ENCODE results near the gene SPIRE1.
"Not testable (repeated sequence)": the region's sequence is repeated elsewhere in the genome, so short reads cannot be mapped to it uniquely, and the experiment has no call there.

The SPIRE1 gene

GRCh38 chr18:12485479-12486105, 172.3 kb downstream of the SPIRE1 start:
- no peak overlapping the region for H3K9ac ChIP-seq (ENCODE audit: low read length in 2 of 2)
- H3K4me1 ChIP-seq (ENCODE audit: control insufficient read depth, insufficient read depth, low read length): no peaks in the 10 kb centered on the region
- H3K27me3 ChIP-seq (ENCODE audit: control insufficient read depth in 1 of 2, insufficient read depth in 2 of 2, low read length in 2 of 2): no peaks in the 10 kb centered on the region
- no peak overlapping the region for H3K4me3 ChIP-seq (ENCODE audit: low read length in 2 of 2)
- H3K27ac ChIP-seq (ENCODE audit: low read length): no peak overlapping the region
- H3K9me3 ChIP-seq (ENCODE audit: control insufficient read depth in 2 of 2, low read length in 2 of 2): no peaks in the 10 kb centered on the region
- H3K36me3 ChIP-seq (ENCODE audit: control insufficient read depth in 2 of 2, insufficient read depth in 2 of 2, low read length in 2 of 2): peaks cover 2 to 4% of the 10 kb centered on the region in 2 donors

- H3K9me3 ChIP-seq (ENCODE audit: control insufficient read depth in 2 of 2, low read length in 2 of 2); H3K9ac ChIP-seq (ENCODE audit: low read length in 2 of 2); H3K27ac ChIP-seq (ENCODE audit: low read length); H3K27me3 ChIP-seq (ENCODE audit: control insufficient read depth in 1 of 2, insufficient read depth in 2 of 2, low read length in 2 of 2); H3K4me3 ChIP-seq (ENCODE audit: low read length in 2 of 2); H3K4me1 ChIP-seq (ENCODE audit: control insufficient read depth, insufficient read depth, low read length): not testable (repeated sequence)
- H3K36me3 ChIP-seq (ENCODE audit: control insufficient read depth in 2 of 2, insufficient read depth in 2 of 2, low read length in 2 of 2): peaks cover 15 to 17% of the 10 kb centered on the region in 2 donors
These were observed 176.0 kb downstream of the SPIRE1 start for GRCh38 chr18:12481915-12482314.

GRCh38 chr18:12479982-12480381, 177.9 kb downstream of the SPIRE1 start:
- no peak overlapping the region for H3K27ac ChIP-seq (ENCODE audit: low read length)
- no peak overlapping the region for H3K9ac ChIP-seq (ENCODE audit: low read length in 2 of 2)
- peaks cover 2% of the 10 kb centered on the region for H3K4me1 ChIP-seq (ENCODE audit: control insufficient read depth, insufficient read depth, low read length)
- no peaks in the 10 kb centered on the region for H3K27me3 ChIP-seq (ENCODE audit: control insufficient read depth in 1 of 2, insufficient read depth in 2 of 2, low read length in 2 of 2)
- H3K9me3 ChIP-seq (ENCODE audit: control insufficient read depth in 2 of 2, low read length in 2 of 2): no peaks in the 10 kb centered on the region
- peaks cover 15 to 17% of the 10 kb centered on the region in 2 donors for H3K36me3 ChIP-seq (ENCODE audit: control insufficient read depth in 2 of 2, insufficient read depth in 2 of 2, low read length in 2 of 2)
- H3K4me3 ChIP-seq (ENCODE audit: low read length in 2 of 2): no peak overlapping the region

GRCh38 chr18:12479536-12479935, 178.4 kb downstream of the SPIRE1 start:
- Histone ChIP-seq H3K27me3 (ENCODE audit: control insufficient read depth in 1 of 2, insufficient read depth in 2 of 2, low read length in 2 of 2) (no peaks in the 10 kb centered on the region), H3K9ac (ENCODE audit: low read length in 2 of 2) (no peak overlapping the region), H3K9me3 (ENCODE audit: control insufficient read depth in 2 of 2, low read length in 2 of 2) (no peaks in the 10 kb centered on the region)

GRCh38 chr18:12478269-12479047, 179.4 kb downstream of the SPIRE1 start:
- Histone ChIP-seq H3K27ac (ENCODE audit: low read length) (no peak overlapping the region), H3K9me3 (ENCODE audit: control insufficient read depth in 2 of 2, low read length in 2 of 2) (no peaks in the 10 kb centered on the region), H3K9ac (ENCODE audit: low read length in 2 of 2) (no peak overlapping the region), H3K4me3 (ENCODE audit: low read length in 2 of 2) (no peak overlapping the region), H3K36me3 (ENCODE audit: control insufficient read depth in 2 of 2, insufficient read depth in 2 of 2, low read length in 2 of 2) (peaks cover 17% of the 10 kb centered on the region in 2 donors), H3K27me3 (ENCODE audit: control insufficient read depth in 1 of 2, insufficient read depth in 2 of 2, low read length in 2 of 2) (no peaks in the 10 kb centered on the region), H3K4me1 (ENCODE audit: control insufficient read depth, insufficient read depth, low read length) (peaks cover 2% of the 10 kb centered on the region)

More at GRCh38 chr18:12479536-12479935, 178.4 kb downstream of the SPIRE1 start:
- peaks cover 17% of the 10 kb centered on the region in 2 donors for H3K36me3 ChIP-seq (ENCODE audit: control insufficient read depth in 2 of 2, insufficient read depth in 2 of 2, low read length in 2 of 2)
- no peak overlapping the region for H3K27ac ChIP-seq (ENCODE audit: low read length)
- H3K4me3 ChIP-seq (ENCODE audit: low read length in 2 of 2): no peak overlapping the region
- H3K4me1 ChIP-seq (ENCODE audit: control insufficient read depth, insufficient read depth, low read length): peaks cover 2% of the 10 kb centered on the region

GRCh38 chr18:12477606-12478005, 180.3 kb downstream of the SPIRE1 start:
- no peak overlapping the region for H3K27ac ChIP-seq (ENCODE audit: low read length)
- H3K9me3 ChIP-seq (ENCODE audit: control insufficient read depth in 2 of 2, low read length in 2 of 2): no peaks in the 10 kb centered on the region
- no peak overlapping the region for H3K9ac ChIP-seq (ENCODE audit: low read length in 2 of 2)
- H3K27me3 ChIP-seq (ENCODE audit: control insufficient read depth in 1 of 2, insufficient read depth in 2 of 2, low read length in 2 of 2): no peaks in the 10 kb centered on the region
- no peak overlapping the region for H3K4me3 ChIP-seq (ENCODE audit: low read length in 2 of 2)
- peaks cover 2% of the 10 kb centered on the region for H3K4me1 ChIP-seq (ENCODE audit: control insufficient read depth, insufficient read depth, low read length)
- H3K36me3 ChIP-seq (ENCODE audit: control insufficient read depth in 2 of 2, insufficient read depth in 2 of 2, low read length in 2 of 2): peaks cover 17% of the 10 kb centered on the region in 2 donors

- Histone ChIP-seq H3K27me3 (ENCODE audit: control insufficient read depth in 1 of 2, insufficient read depth in 2 of 2, low read length in 2 of 2) (no peaks in the 10 kb centered on the region), H3K27ac (ENCODE audit: low read length) (no peak overlapping the region), H3K9ac (ENCODE audit: low read length in 2 of 2) (no peak overlapping the region), H3K36me3 (ENCODE audit: control insufficient read depth in 2 of 2, insufficient read depth in 2 of 2, low read length in 2 of 2) (peaks cover 17% of the 10 kb centered on the region in 2 donors), H3K9me3 (ENCODE audit: control insufficient read depth in 2 of 2, low read length in 2 of 2) (no peaks in the 10 kb centered on the region), H3K4me3 (ENCODE audit: low read length in 2 of 2) (no peak overlapping the region), H3K4me1 (ENCODE audit: control insufficient read depth, insufficient read depth, low read length) (peaks cover 2% of the 10 kb centered on the region)
These were observed 181.0 kb downstream of the SPIRE1 start for GRCh38 chr18:12476955-12477354.

- Histone ChIP-seq H3K9ac (ENCODE audit: low read length in 2 of 2) (no peak overlapping the region), H3K36me3 (ENCODE audit: control insufficient read depth in 2 of 2, insufficient read depth in 2 of 2, low read length in 2 of 2) (peaks cover 17 to 19% of the 10 kb centered on the region in 2 donors), H3K27me3 (ENCODE audit: control insufficient read depth in 1 of 2, insufficient read depth in 2 of 2, low read length in 2 of 2) (no peaks in the 10 kb centered on the region), H3K27ac (ENCODE audit: low read length) (no peak overlapping the region), H3K4me3 (ENCODE audit: low read length in 2 of 2) (no peak overlapping the region), H3K4me1 (ENCODE audit: control insufficient read depth, insufficient read depth, low read length) (peaks cover 2% of the 10 kb centered on the region), H3K9me3 (ENCODE audit: control insufficient read depth in 2 of 2, low read length in 2 of 2) (no peaks in the 10 kb centered on the region)
These were observed 183.0 kb downstream of the SPIRE1 start for GRCh38 chr18:12474876-12475275.

GRCh38 chr18:12474146-12474545, 183.8 kb downstream of the SPIRE1 start:
- H3K36me3 ChIP-seq (ENCODE audit: control insufficient read depth in 2 of 2, insufficient read depth in 2 of 2, low read length in 2 of 2): peaks cover 11 to 19% of the 10 kb centered on the region in 2 donors
- peaks cover 2% of the 10 kb centered on the region for H3K4me1 ChIP-seq (ENCODE audit: control insufficient read depth, insufficient read depth, low read length)
- no peak overlapping the region for H3K4me3 ChIP-seq (ENCODE audit: low read length in 2 of 2)
- H3K27ac ChIP-seq (ENCODE audit: low read length): no peak overlapping the region
- no peaks in the 10 kb centered on the region for H3K9me3 ChIP-seq (ENCODE audit: control insufficient read depth in 2 of 2, low read length in 2 of 2)
- no peak overlapping the region for H3K9ac ChIP-seq (ENCODE audit: low read length in 2 of 2)
- H3K27me3 ChIP-seq (ENCODE audit: control insufficient read depth in 1 of 2, insufficient read depth in 2 of 2, low read length in 2 of 2): no peaks in the 10 kb centered on the region

- Histone ChIP-seq H3K9me3 (ENCODE audit: control insufficient read depth in 2 of 2, low read length in 2 of 2) (no peaks in the 10 kb centered on the region), H3K27ac (ENCODE audit: low read length) (no peak overlapping the region)
These were observed 187.4 kb downstream of the SPIRE1 start for GRCh38 chr18:12470382-12471075.

More at GRCh38 chr18:12470382-12471075, 187.4 kb downstream of the SPIRE1 start:
- Histone ChIP-seq H3K4me3 (ENCODE audit: low read length in 2 of 2) (no peak overlapping the region), H3K4me1 (ENCODE audit: control insufficient read depth, insufficient read depth, low read length) (no peaks in the 10 kb centered on the region), H3K36me3 (ENCODE audit: control insufficient read depth in 2 of 2, insufficient read depth in 2 of 2, low read length in 2 of 2) (peaks cover 0 to 5% of the 10 kb centered on the region in 2 donors), H3K27me3 (ENCODE audit: control insufficient read depth in 1 of 2, insufficient read depth in 2 of 2, low read length in 2 of 2) (no peaks in the 10 kb centered on the region), H3K9ac (ENCODE audit: low read length in 2 of 2) (no peak overlapping the region)

Data from stomach smooth muscle (tissue), 2 donors.